ENCODE measurements around the gene CR1. TPM values are rescaled to one million over a fixed set of nuclear protein-coding genes. Genes with fewer than 3 reads are reported as not detected.

CR1 gene
- total and polyA plus RNA-seq, 2 of the 4 experiments (the other 2 are of a cell fraction): not detected

DNA sequence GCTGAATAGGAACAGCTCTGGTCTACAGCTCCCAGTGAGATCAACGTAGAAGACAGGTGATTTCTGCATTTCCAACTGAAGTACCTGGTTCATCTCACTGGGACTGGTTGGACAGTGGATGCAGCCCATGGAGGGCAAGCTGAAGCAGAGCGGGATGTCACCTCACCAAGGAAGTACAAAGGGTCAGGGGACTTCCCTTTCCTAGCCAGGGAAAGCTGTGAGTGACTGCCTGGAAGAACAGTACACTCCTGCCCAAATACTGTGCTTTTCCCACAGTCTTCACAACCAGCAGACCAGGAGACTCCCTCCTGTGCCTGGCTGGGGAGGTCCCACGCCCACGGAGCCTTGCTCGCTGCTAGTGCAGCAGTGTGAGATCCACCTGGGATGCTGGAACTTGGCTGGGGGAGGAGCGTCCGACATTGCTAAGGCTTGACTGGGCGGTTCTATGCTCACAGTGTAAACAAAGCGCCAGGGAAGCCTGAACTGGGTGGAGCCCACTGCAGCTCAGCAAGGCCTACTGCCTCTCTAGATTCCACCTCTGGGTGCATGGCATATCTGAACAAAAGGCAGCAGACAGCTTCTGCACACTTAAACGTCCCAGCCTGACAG lies 163.7 kb downstream of the CR1 start:
- Histone ChIP-seq H4K8ac (ENCODE audit: low read depth in 2 of 2, low read length in 2 of 2) (no peak overlapping the region), H3K4me2 (ENCODE audit: low read depth, low read length) (no peak overlapping the region), H3K4me1 (ENCODE audit: control insufficient read depth, insufficient read depth, low read length) (no peaks in the 10 kb centered on the region), H2BK20ac (ENCODE audit: low read depth, low read length) (no peak overlapping the region), H3K14ac (replicated peaks; ENCODE audit: low read depth, low read length) (no peak overlapping the region), H4K91ac (ENCODE audit: insufficient read depth, low read depth, low read length) (no peak overlapping the region), H3K56ac (ENCODE audit: extremely low read depth, insufficient read depth, low read length) (no peak overlapping the region), H3K18ac (ENCODE audit: low read depth, low read length) (no peak overlapping the region), H3K9me3 (ENCODE audit: control insufficient read depth, insufficient read depth, low read length) (no peaks in the 10 kb centered on the region), H2AFZ (replicated peaks; ENCODE audit: low read length, poor library complexity) (no peak overlapping the region), H3K79me1 (ENCODE audit: low read depth in 1 of 2, low read length in 2 of 2) (no peaks in the 10 kb centered on the region), H3K9me1 (ENCODE audit: insufficient read depth, low read length) (no peaks in the 10 kb centered on the region), H3K4ac (ENCODE audit: low read depth, low read length) (no peak overlapping the region), H3K36me3 (ENCODE audit: control insufficient read depth, insufficient read depth, low read length) (no peaks in the 10 kb centered on the region), H3K23ac (ENCODE audit: low read depth, low read length) (no peak overlapping the region), H2BK120ac (ENCODE audit: low read depth, low read length) (no peak overlapping the region), H4K20me1 (ENCODE audit: insufficient read depth, low read length) (no peaks in the 10 kb centered on the region), H3K4me3 (ENCODE audit: insufficient read depth, low read depth, low read length) (no peak overlapping the region), H3K9ac (ENCODE audit: low read depth, low read length) (no peak overlapping the region), H2BK5ac (ENCODE audit: low read depth, low read length, poor library complexity, severe bottlenecking) (no peak overlapping the region), H2BK15ac (ENCODE audit: low read depth, low read length) (no peak overlapping the region), H2AK9ac (replicated peaks; ENCODE audit: low read depth, low read length, poor library complexity) (no peak overlapping the region), H2AK5ac (ENCODE audit: low read depth, low read length) (no peak overlapping the region), H4K5ac (ENCODE audit: low read depth, low read length) (no peak overlapping the region), H3K27me3 (ENCODE audit: control insufficient read depth, insufficient read depth, low read length) (peaks cover 3% of the 10 kb centered on the region), H3K27ac (ENCODE audit: insufficient read depth, low read length) (no peak overlapping the region)
- in situ Hi-C loops (cut with MboI; ENCODE audit: low sequenced_read_pairs) (no loop called here), dilution Hi-C loops (cut with HindIII; ENCODE audit: low sequenced_read_pairs, unreplicated experiment) (no loop called here), intact Hi-C loops (cut with micrococcal nuclease) (no loop called here)
- DNase-seq (no peak), ATAC-seq (ENCODE audit: low read depth) (no peak)
- 32% methylated on average over 7 of the region's 10 CpGs; no CpG with 5 or more reads in 1 of the 2 experiments for WGBS, 2 experiments (ENCODE audit: extremely low coverage in 2 of 2, insufficient read length in 1 of 2)
- CTCF ChIA-PET: no interaction called here
- BruUV-seq (replicated peaks): no TSS peak
- POLR2A ChIA-PET (ENCODE audit: unreplicated experiment): no interaction called here
- no peak for TF ChIP-seq RFX5 (IDR thresholded peaks at IDR 0.05; ENCODE audit: low read depth, low read length)
- TF ChIP-seq, protein P1, sequence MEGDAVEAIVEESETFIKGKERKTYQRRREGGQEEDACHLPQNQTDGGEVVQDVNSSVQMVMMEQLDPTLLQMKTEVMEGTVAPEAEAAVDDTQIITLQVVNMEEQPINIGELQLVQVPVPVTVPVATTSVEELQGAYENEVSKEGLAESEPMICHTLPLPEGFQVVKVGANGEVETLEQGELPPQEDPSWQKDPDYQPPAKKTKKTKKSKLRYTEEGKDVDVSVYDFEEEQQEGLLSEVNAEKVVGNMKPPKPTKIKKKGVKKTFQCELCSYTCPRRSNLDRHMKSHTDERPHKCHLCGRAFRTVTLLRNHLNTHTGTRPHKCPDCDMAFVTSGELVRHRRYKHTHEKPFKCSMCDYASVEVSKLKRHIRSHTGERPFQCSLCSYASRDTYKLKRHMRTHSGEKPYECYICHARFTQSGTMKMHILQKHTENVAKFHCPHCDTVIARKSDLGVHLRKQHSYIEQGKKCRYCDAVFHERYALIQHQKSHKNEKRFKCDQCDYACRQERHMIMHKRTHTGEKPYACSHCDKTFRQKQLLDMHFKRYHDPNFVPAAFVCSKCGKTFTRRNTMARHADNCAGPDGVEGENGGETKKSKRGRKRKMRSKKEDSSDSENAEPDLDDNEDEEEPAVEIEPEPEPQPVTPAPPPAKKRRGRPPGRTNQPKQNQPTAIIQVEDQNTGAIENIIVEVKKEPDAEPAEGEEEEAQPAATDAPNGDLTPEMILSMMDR (conservative IDR thresholded peaks at IDR 0.05; ENCODE audit: low read depth, low read length): no peak
- no peak for TF ChIP-seq CHD1 (IDR thresholded peaks at IDR 0.05; ENCODE audit: low read depth, low read length)
- TF ChIP-seq RAD21 (IDR thresholded peaks at IDR 0.05; ENCODE audit: low read length): no peak
- TF ChIP-seq, protein P2, sequence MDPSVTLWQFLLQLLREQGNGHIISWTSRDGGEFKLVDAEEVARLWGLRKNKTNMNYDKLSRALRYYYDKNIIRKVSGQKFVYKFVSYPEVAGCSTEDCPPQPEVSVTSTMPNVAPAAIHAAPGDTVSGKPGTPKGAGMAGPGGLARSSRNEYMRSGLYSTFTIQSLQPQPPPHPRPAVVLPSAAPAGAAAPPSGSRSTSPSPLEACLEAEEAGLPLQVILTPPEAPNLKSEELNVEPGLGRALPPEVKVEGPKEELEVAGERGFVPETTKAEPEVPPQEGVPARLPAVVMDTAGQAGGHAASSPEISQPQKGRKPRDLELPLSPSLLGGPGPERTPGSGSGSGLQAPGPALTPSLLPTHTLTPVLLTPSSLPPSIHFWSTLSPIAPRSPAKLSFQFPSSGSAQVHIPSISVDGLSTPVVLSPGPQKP (IDR thresholded peaks at IDR 0.05; ENCODE audit: borderline replicate concordance, low read depth, low read length): no peak
- no peak for TF ChIP-seq MAFK (IDR thresholded peaks at IDR 0.05; ENCODE audit: low read depth, low read length)
- no peak for TF ChIP-seq SMC3 (IDR thresholded peaks at IDR 0.05; ENCODE audit: low read depth, low read length)
- TF ChIP-seq RCOR1 (IDR thresholded peaks at IDR 0.05; ENCODE audit: insufficient replicate concordance, low read length): no peak
- TF ChIP-seq MAZ (IDR thresholded peaks at IDR 0.05; ENCODE audit: borderline replicate concordance, low read depth, low read length): no peak
- no peak for TF ChIP-seq BHLHE40 (IDR thresholded peaks at IDR 0.05; ENCODE audit: low read depth, low read length)
- TF ChIP-seq, protein P3, sequence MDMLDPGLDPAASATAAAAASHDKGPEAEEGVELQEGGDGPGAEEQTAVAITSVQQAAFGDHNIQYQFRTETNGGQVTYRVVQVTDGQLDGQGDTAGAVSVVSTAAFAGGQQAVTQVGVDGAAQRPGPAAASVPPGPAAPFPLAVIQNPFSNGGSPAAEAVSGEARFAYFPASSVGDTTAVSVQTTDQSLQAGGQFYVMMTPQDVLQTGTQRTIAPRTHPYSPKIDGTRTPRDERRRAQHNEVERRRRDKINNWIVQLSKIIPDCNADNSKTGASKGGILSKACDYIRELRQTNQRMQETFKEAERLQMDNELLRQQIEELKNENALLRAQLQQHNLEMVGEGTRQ (IDR thresholded peaks at IDR 0.05; ENCODE audit: low read depth, low read length): no peak

Measured in IMR-90 (cell line).